OCI-LY7 (cell line): ENCODE measurements around the gene CXCL9. TPM values are rescaled to one million over a fixed set of nuclear protein-coding genes. Genes with fewer than 3 reads are reported as not detected.

Experiments used
- BruUV-seq: library from RNA; stranded (reverse); fragments of 400-500 nt; replicated peaks from 2 replicates; lab custom pipeline; 2021; lab: Mats Ljungman, UMichigan
- CTCF ChIA-PET: fragments of 300-600 bp; sonication (Branson Sonifier 250); formaldehyde crosslinking; loops from one replicate; lab custom pipeline; 2022; ENCODE audit warnings: antibody characterized with exemption; ENCODE audit not compliant: unreplicated experiment; lab: Charles Lee
- POLR2A ChIA-PET: fragments of 300-600 bp; sonication (Branson Sonifier 250); formaldehyde crosslinking; loops from one replicate; lab custom pipeline; 2022; ENCODE audit warnings: antibody characterized with exemption; lab: Charles Lee
- DNase-seq: peaks from one replicate; pipeline ENCODE4 v3.0.0-alpha.2; 2015; ENCODE audit warnings: low spot score
- H2AFZ ChIP-seq: fragments of 200-600 bp; sonication (generic), shearing (Covaris generic); 2 replicates; pipeline ENCODE4 v1.6.1; 2014; ENCODE audit warnings: mild to moderate bottlenecking, antibody characterized with exemption, low read length, moderate library complexity
- H3K27ac ChIP-seq: fragments of 200-600 bp; sonication (generic); 2 replicates; pipeline ENCODE4 v1.5.1; 2014; ENCODE audit warnings: mixed run types, low read depth, mild to moderate bottlenecking, moderate library complexity, low read length, inconsistent platforms; ENCODE audit not compliant: poor library complexity, severe bottlenecking
- H3K36me3 ChIP-seq: fragments of 200-600 bp; sonication (generic); 2 replicates; pipeline ENCODE4 v1.6.1; 2014; ENCODE audit warnings: mild to moderate bottlenecking, antibody characterized with exemption, low read length, moderate library complexity, mixed read lengths; ENCODE audit not compliant: insufficient read depth
- H3K4me1 ChIP-seq: fragments of 200-600 bp; sonication (generic); 2 replicates; pipeline ENCODE4 v1.5.1; 2014; ENCODE audit warnings: mild to moderate bottlenecking, low read length; ENCODE audit not compliant: insufficient read depth, poor library complexity, severe bottlenecking
- H3K4me2 ChIP-seq: fragments of 200-600 bp; sonication (generic); 2 replicates; pipeline ENCODE4 v1.6.1; 2014; ENCODE audit warnings: mild to moderate bottlenecking, low read length
- H3K4me3 ChIP-seq: fragments of 200-600 bp; sonication (generic); 2 replicates; pipeline ENCODE4 v1.5.1; 2014; ENCODE audit warnings: mild to moderate bottlenecking, low read depth, low read length; ENCODE audit not compliant: poor library complexity, severe bottlenecking
- H3K79me2 ChIP-seq: fragments of 200-600 bp; sonication (generic); 2 replicates; pipeline ENCODE4 v1.6.1; 2016; ENCODE audit warnings: low read depth, mild to moderate bottlenecking, low read length, moderate library complexity, mixed read lengths; ENCODE audit not compliant: insufficient read depth
- H3K9me2 ChIP-seq: fragments of 200-600 bp; sonication (generic); 2 replicates; pipeline ENCODE4 v1.6.1; 2016; ENCODE audit warnings: mild to moderate bottlenecking, low read length, mixed read lengths; ENCODE audit not compliant: insufficient read depth
- H3K9me3 ChIP-seq: fragments of 200-600 bp; sonication (generic); 2 replicates; pipeline ENCODE4 v1.6.1; 2014; ENCODE audit warnings: mild to moderate bottlenecking, mixed run types, low read length, mixed read lengths
- H4K20me1 ChIP-seq: fragments of 200-600 bp; sonication (generic); 2 replicates; pipeline ENCODE4 v1.6.1; 2014; ENCODE audit warnings: mild to moderate bottlenecking, antibody characterized with exemption, low read length, moderate library complexity, mixed read lengths; ENCODE audit not compliant: insufficient read depth
- CTCF ChIP-seq: fragments of 200-600 bp; sonication (generic); conservative IDR thresholded peaks from 2 replicates; pipeline ENCODE4 v1.5.1; 2014; ENCODE audit warnings: mild to moderate bottlenecking, antibody characterized with exemption, low read length, moderate library complexity, mixed read lengths
- EZH2phosphoT487 ChIP-seq: fragments of 200-600 bp; sonication (generic); IDR thresholded peaks from 2 replicates; pipeline ENCODE4 v1.6.1; 2018; ENCODE audit warnings: low read depth, borderline replicate concordance, mild to moderate bottlenecking, mixed run types, antibody characterized with exemption, low read length, moderate library complexity, mixed read lengths
- intact Hi-C: fragments of 100-400 bp; cut with micrococcal nuclease; formaldehyde crosslinking; loops from one replicate; pipeline ENCODE4 v1.10.0; 2022; ENCODE audit not compliant: unreplicated experiment
- total RNA-seq, 2 experiments: library from RNA; depleted of rRNA in 1 of 2; stranded (reverse); fragments of >200 nt in 1 of 2; shearing (Covaris generic) in 1 of 2; gene quantifications; 2 replicates each; pipeline ENCODE4 v1.2.3, GENCODE V29; 2014 to 2022

Gene CXCL9
- total RNA-seq, 2 experiments from 2014 or later = 0.13 TPM; not detected in 1

- no peaks in the 10 kb centered on the region for H4K20me1 ChIP-seq
- no TSS peak for BruUV-seq
- no peak overlapping the region for H2AFZ ChIP-seq
- ChIA-PET POLR2A (no interaction called here), CTCF (no interaction called here)
- H3K9me2 ChIP-seq = no peaks in the 10 kb centered on the region
- no peak for TF ChIP-seq EZH2phosphoT487
- no peak for TF ChIP-seq CTCF
- no peaks in the 10 kb centered on the region for H3K79me2 ChIP-seq
- DNase-seq = no peak
- H3K36me3 ChIP-seq = no peaks in the 10 kb centered on the region
- H3K4me3 ChIP-seq = no peak overlapping the region
- H3K27ac ChIP-seq = no peak overlapping the region
- intact Hi-C loops = no loop called here
- H3K9me3 ChIP-seq = no peaks in the 10 kb centered on the region
- no peaks in the 10 kb centered on the region for H3K4me1 ChIP-seq
- no peak overlapping the region for H3K4me2 ChIP-seq
These were observed 21.0 kb upstream of the CXCL9 start for GRCh38 chr4:76028350-76028765.

GRCh38 chr4:76024065-76024464 is 16.8 kb upstream of the CXCL9 start:
- DNase-seq = no peak
- Histone ChIP-seq H3K4me1 (no peaks in the 10 kb centered on the region), H3K79me2 (no peaks in the 10 kb centered on the region), H2AFZ (no peak overlapping the region), H3K27ac (no peak overlapping the region), H3K4me3 (no peak overlapping the region), H3K9me3 (no peaks in the 10 kb centered on the region), H3K4me2 (no peak overlapping the region), H4K20me1 (no peaks in the 10 kb centered on the region), H3K36me3 (no peaks in the 10 kb centered on the region), H3K9me2 (no peaks in the 10 kb centered on the region)
- intact Hi-C loops = no loop called here
- BruUV-seq = no TSS peak
- ChIA-PET POLR2A (interaction anchor here (0.5 kb wide), 1 partner anchor 8 kb away, joined by 7 read pairs; no protein-coding TSS in a partner anchor), CTCF (no interaction called here)
- no peak for TF ChIP-seq CTCF
- TF ChIP-seq EZH2phosphoT487 = no peak

GRCh38 chr4:76023389-76023788 is 16.1 kb upstream of the CXCL9 start, which contains the start of gene CXCL10:
Gene CXCL10 (minus strand): TSS chr4:76023497. CDS start chr4:76023431, 66 bp downstream.
- BruUV-seq = no TSS peak
- Histone ChIP-seq H3K79me2 (no peaks in the 10 kb centered on the region), H3K9me3 (no peaks in the 10 kb centered on the region), H4K20me1 (no peaks in the 10 kb centered on the region), H3K4me3 (no peak within 1 kb of the TSS), H3K4me1 (no peaks in the 10 kb centered on the region), H3K36me3 (no peaks in the 10 kb centered on the region), H3K27ac (no peak within 1 kb of the TSS), H3K4me2 (no peak within 1 kb of the TSS), H3K9me2 (no peaks in the 10 kb centered on the region), H2AFZ (no peak within 1 kb of the TSS)
- intact Hi-C loops = no loop called here
- DNase-seq = no peak
- TF ChIP-seq CTCF (no peak), EZH2phosphoT487 (no peak)
- CTCF ChIA-PET = no interaction called here
- POLR2A ChIA-PET = no interaction called here
